ENCODE measurements around the gene NTRK3.

The NTRK3 gene

DNA sequence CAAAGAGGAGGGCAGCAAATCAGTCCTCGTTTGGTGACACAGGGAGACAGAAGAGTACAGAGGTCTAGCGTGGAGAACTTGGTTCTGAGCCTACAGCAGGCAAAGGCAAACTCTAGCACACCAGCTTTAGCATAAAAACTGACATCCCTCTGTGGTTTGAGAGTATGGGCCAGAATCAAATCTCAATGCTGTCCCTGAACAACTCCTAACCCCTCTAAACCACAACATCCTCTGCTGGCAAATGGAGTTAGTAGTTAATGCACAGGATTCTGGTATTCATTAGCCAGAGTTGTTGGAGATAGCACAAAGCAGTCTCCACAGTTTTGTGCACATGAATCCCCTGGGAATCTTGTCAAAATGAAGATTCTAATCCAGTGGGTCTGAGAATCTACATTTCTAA is 315.8 kb downstream of the NTRK3 start:
- DNase-seq (ENCODE audit: low spot score): no peak

- DNase-seq (ENCODE audit: low spot score): no peak
Measured at GRCh38 chr15:87939848-87940457, 316.6 kb downstream of the NTRK3 start.

- DNase-seq (ENCODE audit: low spot score): no peak
Measured at GRCh38 chr15:87938031-87938430, 318.5 kb downstream of the NTRK3 start.

GRCh38 chr15:87935583-87935982 is 321.0 kb downstream of the NTRK3 start:
- DNase-seq (ENCODE audit: low spot score): no peak

DNA sequence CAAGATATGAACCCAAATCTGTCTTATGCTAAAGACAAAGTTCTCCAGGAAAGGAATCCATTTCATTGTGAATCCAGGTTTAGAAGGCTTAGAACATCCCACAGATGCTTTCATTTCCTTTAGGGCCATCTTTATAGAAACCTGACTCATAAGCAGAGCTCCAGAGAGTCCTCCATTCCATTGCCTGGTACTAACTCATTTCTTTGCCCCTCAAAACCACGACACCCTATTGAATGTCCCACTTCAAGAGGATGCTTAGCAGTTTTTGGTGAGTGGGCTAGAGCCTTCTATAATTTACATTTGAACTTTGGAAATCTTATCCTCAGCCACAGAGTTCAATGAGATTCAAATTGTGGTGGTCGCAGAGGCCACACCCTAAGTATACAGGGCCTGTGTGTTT is 325.0 kb downstream of the NTRK3 start:
- no peak for DNase-seq (ENCODE audit: low spot score)

DNA sequence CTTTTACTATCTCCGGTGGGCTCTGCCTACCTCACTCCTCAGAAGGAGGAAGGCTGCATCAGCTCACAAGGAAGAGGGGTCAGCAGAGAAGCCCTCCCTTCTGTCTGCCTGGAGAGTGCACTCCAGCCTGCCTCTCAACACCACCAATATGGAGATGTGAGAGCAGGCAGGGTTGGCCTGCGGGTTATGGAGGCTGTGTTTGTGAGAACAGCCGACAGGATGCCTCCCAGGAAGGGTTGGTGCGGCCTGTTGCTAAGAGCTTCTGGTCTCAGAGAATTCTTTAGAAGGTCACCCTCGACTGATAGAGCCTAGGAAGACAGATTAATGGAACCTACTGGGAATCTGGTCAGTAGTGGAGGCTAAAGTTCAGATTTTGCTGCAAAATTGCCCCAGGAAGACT is 326.1 kb downstream of the NTRK3 start:
- DNase-seq (ENCODE audit: low spot score): no peak

DNA sequence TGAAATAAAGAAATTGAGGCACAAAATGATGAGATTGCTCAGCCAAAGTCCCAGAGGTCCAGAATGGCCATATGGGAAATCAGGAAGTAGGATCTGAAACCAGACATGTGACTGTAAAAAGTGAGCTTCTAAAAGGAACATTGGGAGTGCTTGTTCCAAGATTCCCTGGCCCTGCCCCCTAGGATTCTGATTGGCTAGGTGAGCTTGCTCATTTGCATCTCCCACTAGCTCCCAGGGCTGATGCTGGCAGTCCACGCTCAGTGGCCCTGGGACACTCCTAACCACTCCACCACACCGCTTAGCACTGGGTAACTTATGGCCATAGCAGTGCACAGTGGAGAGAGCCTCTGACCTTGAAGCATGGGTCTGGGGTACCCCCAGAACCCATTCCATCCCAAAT is 326.7 kb downstream of the NTRK3 start:
- no peak for DNase-seq (ENCODE audit: low spot score)

DNA sequence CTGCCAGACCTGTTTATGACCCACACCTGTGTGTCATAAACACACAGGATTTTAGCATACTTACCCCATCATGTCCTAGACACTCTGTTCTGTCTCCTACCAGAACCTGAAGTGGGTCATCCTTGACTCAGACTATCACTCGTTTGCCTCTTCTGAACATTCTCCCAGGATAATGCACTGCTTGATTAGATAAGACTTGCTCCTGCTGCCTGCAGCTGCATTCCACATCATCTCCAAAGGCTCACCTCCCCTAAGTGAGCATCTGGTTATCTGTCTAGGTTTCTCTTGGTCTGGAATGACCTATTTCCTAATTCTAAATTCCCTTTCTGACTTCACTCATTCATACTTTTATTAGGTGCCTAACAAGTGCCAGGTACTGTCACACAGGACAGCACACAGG is 332.1 kb downstream of the NTRK3 start:
- no peak for DNase-seq (ENCODE audit: low spot score)

DNA sequence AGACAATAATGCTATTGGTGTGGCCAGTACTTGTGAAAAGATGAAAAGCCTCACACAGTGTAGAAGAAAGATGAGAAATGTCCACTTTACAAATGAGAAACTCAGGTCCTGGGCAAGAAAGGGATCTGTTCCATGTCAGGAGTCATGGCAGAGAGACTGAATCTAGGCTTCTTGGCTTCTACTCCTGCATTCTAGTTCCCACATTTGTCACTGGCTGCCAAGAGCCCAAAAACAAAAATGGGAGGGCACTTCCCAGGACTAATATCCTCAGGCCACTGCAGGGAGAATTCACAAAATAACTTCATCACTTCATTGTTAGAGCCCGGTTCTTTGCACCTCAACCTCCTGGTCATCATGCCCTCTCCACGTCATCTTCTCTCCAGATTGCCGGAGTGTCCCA is 337.5 kb downstream of the NTRK3 start:
- no peak for DNase-seq (ENCODE audit: low spot score)

GRCh38 chr15:87917480-87917879 is 339.1 kb downstream of the NTRK3 start:
- no peak for DNase-seq (ENCODE audit: low spot score)

- DNase-seq (ENCODE audit: low spot score): no peak
Measured at GRCh38 chr15:87916208-87916607, 340.3 kb downstream of the NTRK3 start.

DNA sequence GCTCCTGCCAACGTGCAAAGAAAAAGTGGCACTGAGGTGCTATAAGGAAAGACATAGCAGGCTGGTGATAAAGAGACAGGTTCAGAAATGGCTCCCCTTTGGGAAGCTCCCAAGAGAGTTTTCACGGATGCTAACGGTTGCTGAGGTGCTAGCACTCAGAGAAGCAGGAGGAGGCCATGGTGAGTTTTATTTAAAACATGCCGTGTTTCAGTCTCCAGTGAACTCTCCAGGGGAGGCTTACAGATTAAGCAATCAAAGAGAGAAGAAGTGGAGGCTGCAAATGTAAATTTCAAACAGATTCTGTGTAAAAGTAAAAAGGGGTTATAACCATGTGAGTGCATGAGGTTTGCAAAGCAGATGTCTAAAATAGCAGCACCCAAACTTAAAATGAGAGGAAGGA is 346.2 kb downstream of the NTRK3 start:
- DNase-seq (ENCODE audit: low spot score): no peak

DNA sequence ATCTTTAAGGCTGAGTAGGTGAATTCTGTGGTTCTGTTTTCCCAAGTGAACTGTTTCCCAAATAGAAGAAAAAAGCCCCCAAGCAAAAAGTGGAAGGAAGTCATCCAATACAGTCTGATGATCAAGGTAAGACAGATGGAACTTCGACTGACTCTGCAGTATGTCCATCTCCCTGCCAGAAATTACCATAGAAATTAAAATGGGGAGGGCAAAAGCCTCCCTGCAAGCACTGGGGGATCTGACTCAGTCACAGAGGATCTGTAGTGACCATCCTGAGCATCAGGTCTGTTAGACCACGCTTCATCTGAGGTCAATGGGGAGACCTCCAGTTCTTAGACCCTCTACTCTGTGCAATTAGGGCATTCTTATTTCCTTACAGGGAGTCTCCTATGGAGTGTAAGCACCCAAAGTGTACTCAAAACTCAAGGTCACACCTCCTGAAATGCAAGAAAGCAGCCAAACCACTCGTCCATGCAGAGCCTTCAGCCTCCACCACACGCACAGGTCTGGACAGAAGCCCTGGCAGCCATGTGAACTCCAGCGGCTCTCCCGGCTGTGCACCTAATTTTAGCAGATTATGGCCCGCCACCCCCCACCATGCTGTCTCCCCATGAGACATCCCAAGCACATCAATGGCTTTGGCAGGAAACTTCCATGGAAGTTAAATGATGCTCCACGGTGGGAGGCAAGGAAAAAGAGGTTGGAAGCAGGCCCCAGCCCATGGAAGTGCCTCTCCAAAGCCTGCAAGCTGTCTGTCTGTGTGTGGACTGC is 348.7 kb downstream of the NTRK3 start:
- no peak for DNase-seq (ENCODE audit: low spot score)

GRCh38 chr15:87906444-87906843 is 350.1 kb downstream of the NTRK3 start:
- no peak for DNase-seq (ENCODE audit: low spot score)

GRCh38 chr15:87902772-87903426 is 353.6 kb downstream of the NTRK3 start:
- no peak for DNase-seq (ENCODE audit: low spot score)

- DNase-seq (ENCODE audit: low spot score): no peak
Measured at GRCh38 chr15:87901926-87902690, 354.4 kb downstream of the NTRK3 start.

DNA sequence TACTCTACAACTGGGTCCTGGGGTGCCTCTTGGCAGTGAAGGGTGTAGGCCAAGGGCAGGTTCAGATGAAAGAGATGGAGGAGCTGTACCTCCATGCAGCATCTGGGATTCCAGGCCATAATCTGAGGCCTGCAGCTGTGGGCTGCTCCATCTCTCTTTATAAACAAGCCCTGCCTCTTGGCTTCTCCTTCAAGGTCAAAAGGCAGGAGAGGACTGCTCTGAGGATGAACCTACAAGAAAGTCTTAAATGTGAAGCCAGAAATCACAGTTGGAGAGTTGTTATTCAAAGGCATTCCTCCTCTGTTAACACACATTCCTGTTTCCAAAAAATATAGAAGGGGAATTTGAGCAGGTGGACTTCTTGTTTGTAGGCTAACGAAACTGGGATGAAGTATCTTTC is 355.5 kb downstream of the NTRK3 start:
- DNase-seq (ENCODE audit: low spot score): no peak

DNA sequence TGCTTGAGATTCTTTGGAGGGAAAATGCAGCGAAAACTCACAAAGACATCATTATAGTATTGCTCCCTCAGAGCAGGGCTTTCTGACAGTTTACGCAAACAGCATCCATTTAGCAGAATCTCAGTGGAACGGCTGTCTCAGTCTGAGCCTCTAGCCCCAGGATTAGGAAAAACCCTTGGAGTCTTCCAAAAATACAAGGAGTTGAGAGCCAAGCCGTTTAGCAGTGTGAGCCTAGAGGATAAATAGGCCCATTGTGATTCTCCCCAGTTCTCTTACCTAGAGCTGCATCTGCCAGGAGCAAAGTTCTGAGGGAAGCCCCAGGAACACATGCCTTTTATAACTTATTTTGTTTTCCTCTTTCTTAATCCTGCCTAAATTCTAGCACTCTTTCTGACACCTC is 359.6 kb downstream of the NTRK3 start:
- no peak for DNase-seq (ENCODE audit: low spot score)

DNA sequence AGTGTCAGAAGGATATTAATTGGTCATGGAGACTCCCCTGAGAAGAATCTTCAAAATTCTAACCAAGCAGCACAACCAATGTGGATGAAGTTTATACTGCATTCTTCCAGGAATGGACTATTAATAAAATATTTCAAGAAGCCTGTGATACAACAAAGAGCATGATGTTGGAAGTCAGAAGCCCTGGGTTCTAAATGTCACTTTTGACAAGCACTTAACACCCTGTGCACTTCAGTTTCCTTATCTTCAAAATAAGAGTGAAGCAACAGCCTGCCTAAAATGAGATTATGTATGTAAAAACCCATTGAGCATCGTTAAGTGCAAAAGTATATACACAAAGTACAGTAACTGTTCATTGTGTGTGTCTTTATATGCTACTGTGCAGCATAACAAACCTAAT is 369.4 kb downstream of the NTRK3 start:
- DNase-seq (ENCODE audit: low spot score): no peak

DNA sequence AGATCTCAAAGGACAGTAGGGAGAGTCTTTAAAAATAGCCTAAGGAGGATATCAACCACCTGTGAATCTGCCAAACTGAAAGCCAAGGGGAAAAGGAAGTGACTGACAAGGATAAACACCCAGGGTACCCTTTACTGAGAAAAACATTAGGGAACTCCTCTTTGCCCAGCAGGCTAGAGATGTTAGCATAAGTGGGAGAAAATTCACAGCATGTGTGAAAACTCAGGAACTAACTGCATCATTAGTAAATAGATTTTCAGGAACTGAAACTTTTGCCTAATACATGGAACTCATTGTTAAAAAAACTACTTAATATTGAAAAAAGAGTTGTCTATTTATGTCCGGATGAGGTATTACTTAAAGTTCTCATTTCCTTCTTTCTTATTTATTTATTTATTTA is 375.5 kb downstream of the NTRK3 start:
- DNase-seq (ENCODE audit: low spot score): no peak

- no peak for DNase-seq (ENCODE audit: low spot score)
Measured at GRCh38 chr15:87877822-87878542, 378.6 kb downstream of the NTRK3 start.
